H1 (cell line): ENCODE results near the gene THRB. TPM values are rescaled to one million over a fixed set of nuclear protein-coding genes. Genes with fewer than 3 reads are reported as not detected.

Source experiments
- CEBPB ChIP-seq: IDR thresholded peaks from 2 replicates; pipeline ENCODE4 v1.6.1; 2012; ENCODE audit warnings: low read depth, low read length
- EGR1 ChIP-seq: IDR thresholded peaks from 2 replicates; pipeline ENCODE4 v1.6.1; 2011; ENCODE audit warnings: low read depth, low read length, borderline replicate concordance
- SIN3A ChIP-seq, 2 experiments: IDR thresholded peaks in 1 of 2; conservative IDR thresholded peaks in 1 of 2; 2 replicates each; pipeline ENCODE4 v1.6.1; 2011 to 2012; ENCODE audit warnings: low read length in 2 of 2, improper control_type of control experiment in 1 of 2, low read depth in 1 of 2, mild to moderate bottlenecking in 1 of 2
- polyA plus RNA-seq, 7 experiments: library from polyadenylated mRNA; depleted of rRNA in 3 of 7; stranded (reverse) in 5 of 7; unstranded in 2 of 7; fragments of >200 nt in 5 of 7; fragments of 200-250 nt in 2 of 7; gene quantifications; 1 replicate in 5 of 7; 2 replicates in 1 of 7; 4 replicates in 1 of 7; pipeline versions ENCODE4 v1.2.1 to v1.2.3, GENCODE V29; 2011 to 2013; ENCODE audit warnings: missing spikeins in 2 of 7, mixed read lengths in 2 of 7
- total RNA-seq: library from RNA; stranded (reverse); fragmentation: NEBNext Ultra II Directional; extraction: Animal tissue kit (Norgen Biotek cat#: 25700); gene quantifications from 2 replicates; pipeline ENCODE4 v1.2.1, GENCODE V29; 2021

THRB gene
- total and polyA plus RNA-seq, 2 of the 8 experiments (the other 6 are each of a cell fraction or from before 2014, with no cell fraction given) = 0.98 to 3.9 TPM

DNA sequence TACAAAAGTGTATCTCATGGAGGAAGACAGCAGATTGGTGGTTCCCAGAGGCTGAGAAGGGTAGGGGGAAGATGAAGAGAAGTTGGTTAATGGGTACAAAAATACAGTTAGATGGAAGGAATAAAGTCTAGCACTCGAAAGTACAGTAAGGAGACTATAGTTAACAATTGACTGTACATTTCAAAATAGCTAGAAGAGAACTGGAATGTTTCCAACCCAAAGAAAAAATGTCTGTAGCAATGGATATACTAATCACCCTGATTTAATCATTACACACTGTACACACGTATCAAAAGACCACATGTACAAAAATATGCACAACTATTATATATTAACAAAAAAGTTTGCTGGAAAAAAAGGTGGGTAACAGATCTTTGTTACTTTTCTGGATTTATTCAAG, 57.3 kb downstream of the THRB start (continued):
- TF ChIP-seq CEBPB (no peak), EGR1 (no peak), SIN3A (conservative IDR thresholded peaks at IDR 0.05 in 1 of 2, IDR thresholded peaks at IDR 0.05 in 1 of 2; ENCODE audit: low read depth in 1 of 2, low read length in 2 of 2) (no peak)
